Stimulated activated CD4-positive, alpha-beta T cell treated with anti-CD3 and anti-CD28 coated beads, Interleukin-4, amount 100 ng/mL, for 48 hours (primary cell): ENCODE data around the gene TMEM121B.

Experiments
- DNase-seq, 2 donors: peaks; one replicate each; pipeline ENCODE4 v3.0.0-alpha.2; 2020; ENCODE audit warnings: low read depth in 2 of 2

TMEM121B gene

DNA sequence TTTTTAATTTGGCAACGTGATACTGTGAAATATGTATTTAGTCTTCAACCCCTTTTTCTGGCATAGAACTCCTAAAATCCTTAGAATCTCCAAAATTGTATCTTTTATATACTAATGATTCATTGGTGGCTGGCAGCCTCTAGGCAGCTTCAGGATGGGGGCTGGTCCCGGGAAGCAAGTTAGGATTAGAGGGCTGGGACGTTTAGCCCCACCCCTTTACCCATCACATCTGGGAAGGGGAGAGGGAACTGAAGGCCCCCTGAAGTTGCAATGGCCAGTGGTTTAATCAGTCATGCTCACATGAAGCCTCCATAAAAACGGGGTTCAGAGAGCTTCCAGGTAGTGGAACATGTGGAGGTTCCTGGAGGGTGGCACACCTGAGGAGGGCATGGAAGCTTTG lies 29.3 kb downstream of the TMEM121B start:
- DNase-seq = no peak

DNA sequence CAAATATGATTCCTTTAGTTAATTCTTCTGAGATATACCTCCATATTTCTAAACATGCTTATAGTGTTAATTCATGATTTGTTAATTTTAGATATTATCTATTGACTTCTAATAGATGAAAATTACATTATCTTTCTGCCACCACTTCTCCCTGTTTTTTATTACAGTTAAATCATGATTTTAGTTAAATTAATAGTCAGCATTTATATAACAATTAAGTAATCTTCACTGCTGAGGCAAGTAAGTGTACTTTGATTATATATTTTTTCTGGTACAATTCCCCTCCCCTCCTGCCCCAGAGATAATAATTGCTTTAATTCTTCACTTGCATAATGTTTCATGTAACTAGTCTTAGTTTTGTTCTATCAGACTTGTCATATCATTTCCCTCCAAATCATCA lies 30.6 kb downstream of the TMEM121B start:
- DNase-seq = no peak

DNA sequence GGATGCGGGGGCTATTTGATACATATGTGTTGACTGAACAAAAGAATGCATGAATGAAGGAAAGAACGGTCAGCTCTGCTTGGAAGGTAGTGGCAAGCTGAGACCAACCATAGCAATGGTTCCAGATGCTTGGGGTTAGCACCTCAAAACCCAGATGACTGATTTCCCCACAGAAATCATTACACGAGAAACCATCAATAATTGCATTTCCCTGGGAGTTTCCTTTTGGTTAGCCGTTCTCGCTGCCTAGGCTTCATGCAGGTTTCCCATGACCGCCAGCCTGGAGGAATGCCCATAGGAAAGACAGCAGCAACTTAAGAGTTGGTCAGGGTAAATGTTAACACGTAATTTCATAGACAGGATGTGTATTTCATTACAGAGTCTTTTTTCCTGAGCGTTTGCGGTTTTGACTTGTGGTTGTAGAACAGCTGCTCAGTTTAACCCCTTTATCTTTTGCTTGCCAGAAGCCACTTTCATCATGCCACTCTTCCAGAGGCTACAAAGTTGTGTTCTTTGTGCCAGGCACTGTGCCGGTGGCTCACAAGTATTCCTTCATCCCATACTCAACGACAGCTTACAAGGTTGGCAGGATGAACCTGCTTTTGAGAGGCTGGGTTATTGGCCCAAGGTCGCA lies 33.5 kb downstream of the TMEM121B start:
- peak in 1 of 2 donors; percentile 41 for DNase-seq

DNA sequence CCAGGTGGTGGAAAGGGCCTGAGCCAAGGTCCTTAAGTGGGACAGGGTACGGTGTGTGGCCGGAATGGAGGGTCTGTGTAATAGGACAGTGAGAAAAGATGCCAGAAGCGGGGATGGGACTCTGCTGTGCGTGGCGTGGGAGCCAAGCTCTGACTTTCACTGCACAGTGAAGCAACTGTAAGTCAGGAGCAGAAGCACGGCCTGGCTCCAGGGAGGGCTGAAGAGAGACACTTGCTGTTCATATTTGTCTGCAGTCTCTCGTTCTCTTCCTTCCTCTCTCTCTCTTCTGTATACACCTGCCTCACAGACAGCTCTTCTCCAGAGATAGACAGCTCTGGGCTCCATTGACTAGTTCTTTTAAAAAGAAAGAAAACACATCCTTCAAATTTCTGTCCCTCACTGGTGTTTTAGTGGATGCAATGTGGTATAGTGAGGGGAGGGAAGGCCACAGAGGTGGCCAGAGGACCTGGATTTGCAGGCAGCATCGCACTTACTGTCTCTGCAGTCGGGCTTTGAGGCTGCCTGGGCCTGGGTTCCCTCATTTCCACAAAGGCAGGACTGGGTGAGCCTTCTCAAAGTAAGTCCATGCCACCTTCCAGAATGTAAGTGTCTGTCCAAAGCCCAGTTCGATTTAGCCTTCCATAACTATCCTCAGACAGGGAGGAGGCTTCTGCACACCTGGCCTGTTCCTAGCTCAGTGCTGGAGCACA lies 34.2 kb downstream of the TMEM121B start:
- DNase-seq = no peak

DNA sequence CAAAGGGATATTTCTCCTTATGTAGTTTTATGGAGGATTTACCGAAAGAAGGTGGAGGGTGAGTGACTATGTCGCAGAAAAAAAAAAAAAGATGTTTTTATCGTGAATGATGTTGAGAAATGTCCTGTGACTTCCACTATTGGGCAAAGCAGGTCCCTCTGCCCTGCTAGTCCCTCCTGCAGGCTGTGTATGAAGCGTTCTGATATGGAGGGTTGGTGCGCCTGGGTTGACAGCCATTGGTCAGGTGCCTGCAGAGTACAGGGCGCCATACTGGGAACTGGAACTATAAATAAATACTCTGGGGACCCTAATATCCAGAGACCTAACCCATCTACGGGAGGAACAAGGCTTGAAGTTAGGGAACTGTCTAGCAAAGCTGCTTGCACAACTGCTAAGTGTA lies 34.9 kb downstream of the TMEM121B start:
- no peak for DNase-seq

DNA sequence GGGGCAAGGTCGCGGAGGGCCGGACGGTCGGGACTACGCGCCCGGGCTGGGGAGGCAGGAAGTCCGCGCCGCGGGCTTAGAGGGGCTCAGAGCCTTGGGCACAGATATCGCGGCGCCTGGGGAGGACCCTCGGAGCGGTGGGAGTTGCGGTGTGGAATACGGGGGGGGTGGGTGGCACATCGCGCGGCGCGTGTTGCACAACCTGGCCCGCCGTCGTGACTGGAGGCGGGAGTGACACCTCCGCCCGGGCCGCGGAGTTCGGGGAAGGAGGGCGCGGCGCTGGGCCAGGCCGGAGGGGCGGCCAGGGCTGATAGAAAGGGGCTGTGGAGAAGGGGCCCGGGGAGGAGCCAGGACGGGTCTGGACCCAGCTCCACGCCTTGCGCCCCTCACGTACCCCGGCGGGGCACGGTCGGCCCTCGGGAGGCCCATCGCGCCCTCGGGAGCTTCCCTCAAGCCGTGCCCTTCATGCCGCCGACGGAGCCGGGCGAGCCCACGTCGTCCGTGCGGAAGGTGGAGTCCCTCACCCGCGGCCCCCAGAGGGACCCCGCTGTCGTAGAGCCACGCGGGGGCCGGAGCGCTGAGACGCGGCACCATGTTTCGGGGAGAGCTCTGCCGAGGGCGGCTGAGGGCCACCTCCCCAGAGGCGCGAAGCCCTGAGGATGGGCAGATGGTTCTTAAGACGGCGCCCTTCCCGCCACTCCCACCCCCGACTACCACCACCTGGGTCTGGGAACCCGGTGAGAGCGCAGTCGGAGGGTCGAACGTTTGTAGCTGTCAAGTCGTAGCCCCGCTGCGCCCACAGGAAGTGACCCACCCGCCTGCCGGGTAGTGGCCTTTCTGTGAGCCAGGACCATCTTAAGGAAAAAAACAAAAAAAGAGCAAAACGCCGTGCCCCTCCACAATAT lies 35.6 kb downstream of the TMEM121B start:
- DNase-seq = no peak

DNA sequence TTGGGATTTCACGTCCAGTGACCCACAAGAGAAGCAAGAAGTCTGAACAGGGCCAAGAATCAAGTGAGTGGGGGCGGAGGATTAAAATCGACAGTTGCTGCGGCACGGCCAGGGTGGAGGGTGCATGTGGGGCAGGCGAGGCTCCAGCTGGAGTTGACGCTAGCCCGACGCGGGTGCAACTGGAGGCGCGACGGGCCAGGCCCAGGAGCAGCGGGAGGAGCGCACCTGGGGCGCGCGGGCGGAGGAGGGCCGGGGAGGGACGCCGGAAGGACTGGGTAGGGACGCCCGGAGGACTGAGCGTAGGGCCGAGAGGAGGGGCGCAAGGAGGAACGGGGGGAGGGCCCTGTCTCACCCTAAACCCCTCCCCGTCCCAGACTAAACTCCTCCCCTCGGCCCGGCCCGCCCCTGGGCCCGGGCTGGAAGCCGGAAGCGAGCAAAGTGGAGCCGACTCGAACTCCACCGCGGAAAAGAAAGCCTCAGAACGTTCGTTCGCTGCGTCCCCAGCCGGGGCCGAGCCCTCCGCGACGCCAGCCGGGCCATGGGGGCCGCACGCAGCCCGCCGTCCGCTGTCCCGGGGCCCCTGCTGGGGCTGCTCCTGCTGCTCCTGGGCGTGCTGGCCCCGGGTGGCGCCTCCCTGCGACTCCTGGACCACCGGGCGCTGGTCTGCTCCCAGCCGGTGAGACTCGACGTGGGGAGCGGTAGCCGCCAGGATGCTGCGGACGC lies 36.4 kb downstream of the TMEM121B start, which contains the start of gene IL17RA:
Gene IL17RA, plus strand, starts transcription at position 447 of the 723 bp plus-strand sequence. Its CDS starts 92 bp downstream, at position 539.
- DNase-seq = peak; percentile 87 to 89

DNA sequence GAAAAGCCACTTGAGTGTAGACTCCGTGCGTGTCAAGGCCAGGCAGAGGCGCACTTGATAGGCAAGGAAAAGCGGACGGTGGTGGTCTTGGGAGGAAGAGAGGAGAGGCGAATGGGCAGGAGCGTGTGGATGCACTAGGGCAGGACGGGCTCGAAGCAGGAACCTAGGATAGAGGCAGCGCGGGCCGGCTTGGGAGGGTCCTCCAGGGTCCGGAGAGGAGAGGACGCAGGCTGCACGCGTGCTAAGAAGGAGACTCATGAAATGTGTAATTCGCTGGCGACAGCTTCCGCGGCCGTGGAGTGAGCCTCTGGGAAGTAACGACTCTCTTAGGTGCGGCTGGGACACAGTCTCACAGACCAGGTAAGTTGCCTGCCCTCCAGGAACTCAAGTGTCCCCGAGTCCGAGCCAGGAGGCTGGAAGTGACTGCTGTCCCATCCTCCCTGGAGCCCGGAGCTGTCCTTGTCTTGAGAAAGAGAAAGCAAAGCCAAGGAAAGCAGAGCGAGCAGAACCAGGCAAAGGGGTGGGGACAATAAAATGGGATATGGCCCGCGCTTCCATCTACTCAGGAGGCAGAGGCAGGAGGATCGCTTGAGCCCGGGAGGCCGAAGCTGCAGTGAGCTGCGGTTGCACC lies 37.2 kb downstream of the TMEM121B start:
- no peak for DNase-seq

DNA sequence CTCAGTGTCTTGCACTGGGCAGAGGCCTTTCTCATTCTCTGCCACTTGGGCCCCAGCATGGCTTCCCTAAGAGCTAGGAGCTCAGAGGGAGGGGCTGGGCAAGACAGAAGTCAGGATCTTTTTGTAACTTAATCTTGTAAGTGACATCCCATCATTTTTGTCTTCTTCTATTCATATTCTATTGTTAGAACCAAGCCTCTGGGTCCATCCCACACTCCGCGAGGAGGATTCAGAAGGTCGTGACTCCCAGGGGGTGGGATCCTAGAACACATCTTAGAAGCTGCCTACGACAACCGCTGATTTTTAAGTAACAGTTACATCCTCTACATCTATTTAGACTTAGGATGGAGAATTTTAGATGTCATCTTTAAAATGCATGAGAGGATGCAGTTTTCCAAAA lies 37.9 kb downstream of the TMEM121B start:
- no peak for DNase-seq

DNA sequence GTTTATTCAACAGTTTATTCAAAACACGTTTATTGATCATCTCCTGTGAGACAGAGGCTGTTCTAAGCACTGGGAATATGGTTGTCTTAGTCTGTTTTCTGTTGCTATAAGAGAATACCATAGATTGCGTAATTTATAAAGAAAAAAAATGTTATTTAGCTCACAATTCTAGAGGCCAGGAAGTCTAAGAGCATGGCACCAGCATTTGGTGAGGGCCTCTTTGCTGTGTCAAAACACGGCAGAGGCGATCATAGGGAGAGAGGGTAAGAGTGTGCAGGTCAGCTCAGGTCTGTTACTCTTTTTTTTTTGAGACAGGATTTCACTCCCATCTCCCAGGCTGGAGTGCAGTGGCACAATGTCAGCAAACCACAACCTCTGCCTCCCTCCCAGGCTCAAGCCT lies 41.6 kb downstream of the TMEM121B start:
- DNase-seq = no peak

DNA sequence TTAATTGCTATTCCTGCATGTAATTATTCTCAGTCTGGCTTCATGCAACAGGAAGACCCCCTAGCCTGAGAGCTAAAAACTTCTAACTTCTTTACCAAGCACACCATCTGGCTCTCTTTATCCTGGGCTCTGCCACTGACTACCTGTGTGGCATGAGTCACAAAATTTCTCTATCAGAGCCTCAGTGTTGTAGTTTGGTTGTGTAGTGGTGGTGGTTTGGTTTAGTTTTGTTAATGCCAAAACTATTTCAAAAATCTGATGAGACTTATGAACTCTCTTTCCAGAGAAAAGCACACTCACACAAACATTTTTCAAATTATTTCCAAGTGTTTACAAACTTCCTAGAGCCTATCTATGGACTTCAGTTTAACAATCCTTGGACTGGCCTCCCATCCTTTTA lies 43.9 kb downstream of the TMEM121B start:
- no peak for DNase-seq

DNA sequence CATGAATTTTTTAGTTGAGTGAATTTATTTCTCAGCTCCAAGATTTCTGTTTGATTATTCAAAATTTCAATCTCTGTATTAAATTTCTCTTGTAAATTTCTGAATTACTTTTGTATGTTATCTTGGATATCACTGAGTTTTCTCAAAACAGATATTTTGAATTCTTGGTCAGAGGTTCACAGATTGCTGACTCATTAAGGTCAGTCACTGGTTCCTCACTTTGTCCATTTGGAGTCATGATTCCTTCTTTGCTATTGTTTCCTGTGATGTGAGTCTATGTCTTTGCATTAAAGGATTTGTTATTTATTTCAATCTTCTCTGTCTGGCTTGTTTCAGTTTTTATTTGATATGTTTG lies 46.5 kb downstream of the TMEM121B start:
- no peak for DNase-seq

DNA sequence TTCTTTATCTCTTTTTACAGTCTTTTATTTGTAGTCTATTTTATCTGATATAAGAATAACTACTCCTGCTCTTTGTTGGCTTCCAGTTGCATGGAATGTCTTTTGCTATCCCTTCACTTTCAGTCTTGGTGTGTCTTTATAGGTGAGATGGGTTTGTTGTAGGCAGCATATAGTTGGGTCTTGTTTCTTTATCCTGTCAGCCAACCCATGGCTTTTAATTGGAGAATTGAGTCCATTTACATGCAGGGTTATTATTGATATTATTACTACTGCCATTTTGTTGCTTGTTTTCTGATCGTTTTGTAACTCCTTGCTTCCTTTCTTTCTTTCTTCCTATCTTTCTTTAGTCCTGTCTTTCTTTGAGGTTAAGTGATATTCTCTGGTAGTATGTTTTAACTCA lies 48.3 kb downstream of the TMEM121B start:
- no peak for DNase-seq
